ENCODE results near the gene GRM7.

GRCh38 chr3:6878731-6879130 lies 17.8 kb downstream of the GRM7 start:
- no peak for TF ChIP-seq CEBPB (IDR thresholded peaks at IDR 0.05; ENCODE audit: low read depth)
- no peak for TF ChIP-seq MAX (IDR thresholded peaks at IDR 0.05)
- no peak for TF ChIP-seq ATF3 (IDR thresholded peaks at IDR 0.05)
- TF ChIP-seq POLR2A (IDR thresholded peaks at IDR 0.05; ENCODE audit: borderline replicate concordance, extremely low read depth, insufficient read depth, insufficient read length), result no peak
- no peak for TF ChIP-seq EGR1 (IDR thresholded peaks at IDR 0.05; ENCODE audit: low read depth)
- no peak for TF ChIP-seq ZFX (IDR thresholded peaks at IDR 0.05)
- no peak for TF ChIP-seq CTCF (IDR thresholded peaks at IDR 0.05 in 2 of 3, conservative IDR thresholded peaks at IDR 0.05 in 1 of 3; ENCODE audit: borderline replicate concordance in 1 of 3, insufficient read depth in 1 of 3, low read depth in 2 of 3, low read length in 2 of 3)
- TF ChIP-seq EZH2 (IDR thresholded peaks at IDR 0.05), result no peak
- TF ChIP-seq JUND (IDR thresholded peaks at IDR 0.05), result no peak
- no peak for TF ChIP-seq POLR2AphosphoS5 (IDR thresholded peaks at IDR 0.05; ENCODE audit: low read depth, low read length)
